ENCODE data around the gene PARP16.
A peak's percentile ranks its signal among the peaks of the same experiment; 100 is the strongest.
"Not testable (repeated sequence)": the region's sequence is repeated elsewhere in the genome, so short reads cannot be mapped to it uniquely, and the experiment has no call there.

Gene PARP16

GRCh38 chr15:65290228-65290627, 3.5 kb upstream of the PARP16 start:
- no peak for TF ChIP-seq POLR2A (IDR thresholded peaks at IDR 0.05; ENCODE audit: low read depth, low read length)
- no peak for TF ChIP-seq TAF1 (IDR thresholded peaks at IDR 0.05; ENCODE audit: borderline replicate concordance, low read depth, low read length)
- no peak for TF ChIP-seq POLR2AphosphoS5 (IDR thresholded peaks at IDR 0.05; ENCODE audit: low read depth, low read length)
- FAIRE-seq (no peak), DNase-seq (ENCODE audit: insufficient read length) (no peak)

- TF ChIP-seq TAF1 (IDR thresholded peaks at IDR 0.05; ENCODE audit: borderline replicate concordance, low read depth, low read length) (no peak), POLR2AphosphoS5 (IDR thresholded peaks at IDR 0.05; ENCODE audit: low read depth, low read length) (no peak), POLR2A (IDR thresholded peaks at IDR 0.05; ENCODE audit: low read depth, low read length) (no peak)
- FAIRE-seq (no peak), DNase-seq (ENCODE audit: insufficient read length) (no peak)
These were observed 2.7 kb upstream of the PARP16 start for GRCh38 chr15:65289261-65289854.

GRCh38 chr15:65287520-65287855, 805 bp upstream of the PARP16 start:
- FAIRE-seq (no peak), DNase-seq (ENCODE audit: insufficient read length) (no peak)
- no peak for TF ChIP-seq POLR2A (IDR thresholded peaks at IDR 0.05; ENCODE audit: low read depth, low read length)
- no peak for TF ChIP-seq POLR2AphosphoS5 (IDR thresholded peaks at IDR 0.05; ENCODE audit: low read depth, low read length)
- no peak for TF ChIP-seq TAF1 (IDR thresholded peaks at IDR 0.05; ENCODE audit: borderline replicate concordance, low read depth, low read length)

- FAIRE-seq (peak; percentile 60), DNase-seq (ENCODE audit: insufficient read length) (no peak)
- TF ChIP-seq POLR2AphosphoS5 (IDR thresholded peaks at IDR 0.05; ENCODE audit: low read depth, low read length), result no peak
- no peak for TF ChIP-seq TAF1 (IDR thresholded peaks at IDR 0.05; ENCODE audit: borderline replicate concordance, low read depth, low read length)
- no peak for TF ChIP-seq POLR2A (IDR thresholded peaks at IDR 0.05; ENCODE audit: low read depth, low read length)
These were observed 497 bp downstream of the PARP16 start for GRCh38 chr15:65286069-65286703.

- FAIRE-seq (no peak), DNase-seq (ENCODE audit: insufficient read length) (no peak)
- TF ChIP-seq TAF1 (IDR thresholded peaks at IDR 0.05; ENCODE audit: borderline replicate concordance, low read depth, low read length), result no peak
These were observed 1.2 kb downstream of the PARP16 start for GRCh38 chr15:65285291-65286068.

GRCh38 chr15:65278480-65278879, 8.2 kb downstream of the PARP16 start:
- FAIRE-seq, result no peak
- TF ChIP-seq POLR2A (IDR thresholded peaks at IDR 0.05; ENCODE audit: low read depth, low read length), result no peak
- no peak for TF ChIP-seq POLR2AphosphoS5 (IDR thresholded peaks at IDR 0.05; ENCODE audit: low read depth, low read length)
- no peak for TF ChIP-seq TAF1 (IDR thresholded peaks at IDR 0.05; ENCODE audit: borderline replicate concordance, low read depth, low read length)
- DNase-seq (ENCODE audit: insufficient read length), result no peak

GRCh38 chr15:65277015-65277414, 9.7 kb downstream of the PARP16 start:
- FAIRE-seq (no peak), DNase-seq (ENCODE audit: insufficient read length) (no peak)
- TF ChIP-seq POLR2AphosphoS5 (IDR thresholded peaks at IDR 0.05; ENCODE audit: low read depth, low read length) (no peak), TAF1 (IDR thresholded peaks at IDR 0.05; ENCODE audit: borderline replicate concordance, low read depth, low read length) (no peak), POLR2A (IDR thresholded peaks at IDR 0.05; ENCODE audit: low read depth, low read length) (no peak)

GRCh38 chr15:65275728-65276126, 11.0 kb downstream of the PARP16 start:
- FAIRE-seq (no peak), DNase-seq (ENCODE audit: insufficient read length) (no peak)
- TF ChIP-seq POLR2AphosphoS5 (IDR thresholded peaks at IDR 0.05; ENCODE audit: low read depth, low read length) (no peak), TAF1 (IDR thresholded peaks at IDR 0.05; ENCODE audit: borderline replicate concordance, low read depth, low read length) (no peak), POLR2A (IDR thresholded peaks at IDR 0.05; ENCODE audit: low read depth, low read length) (no peak)

GRCh38 chr15:65275104-65275727, 11.5 kb downstream of the PARP16 start:
- FAIRE-seq, result no peak
- DNase-seq (ENCODE audit: insufficient read length), result no peak
- TF ChIP-seq TAF1 (IDR thresholded peaks at IDR 0.05; ENCODE audit: borderline replicate concordance, low read depth, low read length), result no peak
- TF ChIP-seq POLR2AphosphoS5 (IDR thresholded peaks at IDR 0.05; ENCODE audit: low read depth, low read length), result no peak
- no peak for TF ChIP-seq POLR2A (IDR thresholded peaks at IDR 0.05; ENCODE audit: low read depth, low read length)

GRCh38 chr15:65270811-65271545, 15.7 kb downstream of the PARP16 start:
- not testable (repeated sequence) for DNase-seq (ENCODE audit: insufficient read length); FAIRE-seq

- DNase-seq (ENCODE audit: insufficient read length), result no peak
- TF ChIP-seq POLR2A (IDR thresholded peaks at IDR 0.05; ENCODE audit: low read depth, low read length) (no peak), TAF1 (IDR thresholded peaks at IDR 0.05; ENCODE audit: borderline replicate concordance, low read depth, low read length) (no peak), POLR2AphosphoS5 (IDR thresholded peaks at IDR 0.05; ENCODE audit: low read depth, low read length) (no peak)
- FAIRE-seq, result no peak
These were observed 18.3 kb downstream of the PARP16 start for GRCh38 chr15:65268411-65268810.
